GM21619 (cell line): ENCODE measurements around the gene MTG2.
A peak's percentile ranks its signal among the peaks of the same experiment; 100 is the strongest.

Experiments used
- ATAC-seq: cut with Tn5 transposase; IDR thresholded peaks from one replicate; pipeline ENCODE4 v1.9.1; 2021; ENCODE audit not compliant: unreplicated experiment

Gene MTG2

GRCh38 chr20:62182469-62183425 lies at the start of gene MTG2:
TSS of gene MTG2 (plus strand) at chr20:62183028. CDS start at chr20:62193421, 10,393 bp downstream.
- peak; percentile 93 for ATAC-seq

- ATAC-seq, result no peak
Measured at GRCh38 chr20:62133051-62133845, 49.6 kb upstream of the MTG2 start.

GRCh38 chr20:62133864-62134263 lies 49.0 kb upstream of the MTG2 start:
- no peak for ATAC-seq

GRCh38 chr20:62134735-62135231 lies 48.0 kb upstream of the MTG2 start:
- no peak for ATAC-seq

GRCh38 chr20:62135573-62136266 lies 47.1 kb upstream of the MTG2 start:
- ATAC-seq, result no peak

- ATAC-seq, result no peak
Measured at GRCh38 chr20:62136283-62137091, 46.3 kb upstream of the MTG2 start.

- ATAC-seq, result no peak
Measured at GRCh38 chr20:62137092-62137384, 45.8 kb upstream of the MTG2 start.

GRCh38 chr20:62137478-62138203 lies 45.2 kb upstream of the MTG2 start:
- ATAC-seq, result no peak

GRCh38 chr20:62138204-62138543 lies 44.7 kb upstream of the MTG2 start:
- ATAC-seq, result no peak

- no peak for ATAC-seq
Measured at GRCh38 chr20:62138912-62139311, 43.9 kb upstream of the MTG2 start.

- ATAC-seq, result no peak
Measured at GRCh38 chr20:62139636-62140035, 43.2 kb upstream of the MTG2 start.

GRCh38 chr20:62141043-62141396 lies 41.8 kb upstream of the MTG2 start:
- ATAC-seq, result no peak

GRCh38 chr20:62141397-62142251 lies 41.2 kb upstream of the MTG2 start:
- no peak for ATAC-seq

- ATAC-seq, result peak; percentile 14
Measured at GRCh38 chr20:62142252-62143080, 40.4 kb upstream of the MTG2 start.

- peak; percentile 72 for ATAC-seq
Measured at GRCh38 chr20:62143081-62143956, 39.5 kb upstream of the MTG2 start, which contains the start of the genes PSMA7 and SS18L1. TSS of gene PSMA7 (minus strand) at chr20:62143394. CDS start at chr20:62143303, 91 bp downstream. TSS of gene SS18L1 (plus strand) at chr20:62143769. CDS start at chr20:62143821, 52 bp downstream.

GRCh38 chr20:62143957-62144825 lies 38.6 kb upstream of the MTG2 start:
- ATAC-seq, result peak; percentile 14
